Stomach (tissue), 9 donors: ENCODE measurements around the gene COX5A. TPM values are rescaled to one million over a fixed set of nuclear protein-coding genes. Genes with fewer than 3 reads are reported as not detected.
A peak's percentile ranks its signal among the peaks of the same experiment; 100 is the strongest.

Experiments
- DNase-seq, 2 donors: peaks; one replicate each; pipeline versions ENCODE4 v3.0.0 to v3.0.0-alpha.2; 2013 to 2019
- H3K27ac ChIP-seq, 5 donors: fragments of 200-600 bp in 4 of 5; sonication (generic) in 4 of 5; one replicate each; pipeline ENCODE4 v1.5.1; 2013 to 2019; ENCODE audit warnings: mild to moderate bottlenecking in 1 of 5, moderate library complexity in 1 of 5
- H3K27me3 ChIP-seq, 3 donors: fragments of 200-600 bp; sonication (generic); one replicate each; pipeline ENCODE4 v1.5.1; 2017 to 2019; ENCODE audit warnings: mixed run types in 1 of 3
- H3K36me3 ChIP-seq, 4 donors: fragments of 200-600 bp; sonication (generic); 1 replicate in 3 of 4; 2 replicates in 1 of 4; pipeline ENCODE4 v1.5.1; 2016 to 2019
- H3K4me1 ChIP-seq, 4 donors: fragments of 200-600 bp; sonication (generic); one replicate each; pipeline ENCODE4 v1.5.1; 2016 to 2019
- H3K4me3 ChIP-seq, 4 donors: fragments of 200-600 bp; sonication (generic) in 3 of 4; one replicate each; pipeline ENCODE4 v1.5.1; 2016 to 2019; ENCODE audit warnings: mild to moderate bottlenecking in 1 of 4
- H3K9me3 ChIP-seq, 4 donors: fragments of 200-600 bp; sonication (generic); one replicate each; pipeline ENCODE4 v1.5.1; 2016 to 2019
- CTCF ChIP-seq, 7 experiments: fragments of 450-650 bp in 4 of 7; fragments of 200-600 bp in 3 of 7; sonication (generic) in 3 of 7; IDR thresholded peaks; one replicate each; pipeline ENCODE4 v1.5.1; 2016 to 2019; ENCODE audit warnings: antibody characterized with exemption in 7 of 7, control low read depth in 2 of 7, mild to moderate bottlenecking in 1 of 7
- EP300 ChIP-seq: sonication (generic); formaldehyde crosslinking; IDR thresholded peaks from one replicate; pipeline ENCODE4 v1.6.1; 2017; ENCODE audit warnings: antibody characterized with exemption
- POLR2A ChIP-seq, 4 donors: fragments of 450-650 bp; IDR thresholded peaks; one replicate each; pipeline ENCODE4 v1.6.1; 2016; ENCODE audit warnings: antibody characterized with exemption in 4 of 4, control low read depth in 2 of 4, mild to moderate bottlenecking in 1 of 4, moderate library complexity in 1 of 4
- POLR2AphosphoS5 ChIP-seq, 3 donors: sonication (generic); formaldehyde crosslinking; IDR thresholded peaks; one replicate each; pipeline ENCODE4 v1.6.1; 2016; ENCODE audit warnings: antibody characterized with exemption in 3 of 3
- WGBS, 5 donors: extraction: QIAGEN DNeasy Blood & Tissue Kit in 3 of 5; methylation state at CpG; one replicate each; pipeline versions ENCODE4 v1.1.5 to v1.1.7; 2013 to 2018; 5-methylcytosine and 5-hydroxymethylcytosine counted together
- intact Hi-C: fragments of 100-400 bp; cut with DNase I; formaldehyde crosslinking; loops from one replicate; pipeline ENCODE4 v1.15.1; 2023; ENCODE audit warnings: low total_unique reads
- polyA plus RNA-seq, 3 donors: library from polyadenylated mRNA; stranded (reverse); fragments of 200-250 nt; gene quantifications; one replicate each; pipeline ENCODE4 v1.2.3, GENCODE V29; 2013
- total RNA-seq, 5 donors: library from RNA; depleted of rRNA; stranded (reverse); fragments of >200 nt; gene quantifications; one replicate each; pipeline versions ENCODE4 v1.1.0 to v1.2.3, GENCODE V29; 2014 to 2016
- donor health status: healthy with polysubstance abuse.
- donor health status: Bipolar disorder and iron deficiency.
- donor health status: healthy.

The COX5A gene
- total and polyA plus RNA-seq, 8 donors, result 44.0 to 516 (median 142) TPM

- Histone ChIP-seq H3K4me1 (no peaks in the 10 kb centered on the region), H3K36me3 (peaks cover 39 to 84% (median 73%) of the 10 kb centered on the region in 4 donors), H3K4me3 (no peak overlapping the region), H3K9me3 (no peaks in the 10 kb centered on the region), H3K27me3 (no peaks in the 10 kb centered on the region), H3K27ac (no peak overlapping the region)
- 84 to 91% (median 86%) methylated on average over 9 of the region's 9 CpGs for WGBS, 5 donors
- intact Hi-C loops, result no loop called here
- TF ChIP-seq POLR2A (IDR thresholded peaks at IDR 0.05) (no peak), POLR2AphosphoS5 (IDR thresholded peaks at IDR 0.05) (no peak), EP300 (no peak), CTCF (IDR thresholded peaks at IDR 0.05) (no peak)
- no peak for DNase-seq
Measured at GRCh38 chr15:74913041-74913440, 24.8 kb downstream of the COX5A start.

- no peak overlapping the region for H3K27ac ChIP-seq
- TF ChIP-seq CTCF (IDR thresholded peaks at IDR 0.05) (no peak), EP300 (no peak), POLR2AphosphoS5 (IDR thresholded peaks at IDR 0.05) (no peak), POLR2A (IDR thresholded peaks at IDR 0.05) (no peak)
Measured at GRCh38 chr15:74908635-74909034, 29.2 kb downstream of the COX5A start.

GRCh38 chr15:74907163-74907870 lies 30.6 kb downstream of the COX5A start:
- H3K27me3 ChIP-seq, result no peaks in the 10 kb centered on the region
- no peak for TF ChIP-seq POLR2AphosphoS5 (IDR thresholded peaks at IDR 0.05)
- TF ChIP-seq EP300, result no peak
- TF ChIP-seq CTCF (IDR thresholded peaks at IDR 0.05), result no peak
- TF ChIP-seq POLR2A (IDR thresholded peaks at IDR 0.05), result no peak
- H3K36me3 ChIP-seq, result peaks cover 24 to 53% (median 41%) of the 10 kb centered on the region in 4 donors
- H3K9me3 ChIP-seq, result no peaks in the 10 kb centered on the region
- WGBS, 5 donors, result 36 to 48% (median 38%) methylated on average over 8 of the region's 8 CpGs
- intact Hi-C loops, result no loop called here
- peaks cover 17 to 38% (median 30%) of the 10 kb centered on the region in 4 donors for H3K4me1 ChIP-seq
- H3K27ac ChIP-seq, result peak overlapping the region; percentile 89 to 99 (median 95)
- H3K4me3 ChIP-seq, result peak overlapping the region; percentile 90 to 97 (median 92)
- DNase-seq, result no peak

More at GRCh38 chr15:74908635-74909034, 29.2 kb downstream of the COX5A start:
- intact Hi-C loops, result no loop called here
- Histone ChIP-seq H3K9me3 (no peaks in the 10 kb centered on the region), H3K27me3 (no peaks in the 10 kb centered on the region), H3K4me3 (no peak overlapping the region), H3K4me1 (peaks cover 17 to 34% (median 27%) of the 10 kb centered on the region in 4 donors), H3K36me3 (peaks cover 19 to 53% (median 43%) of the 10 kb centered on the region in 4 donors)
- 74 to 89% (median 78%) methylated on average over 4 of the region's 4 CpGs for WGBS, 5 donors
- no peak for DNase-seq

GRCh38 chr15:74906450-74907162 lies 31.3 kb downstream of the COX5A start, which contains the start of gene FAM219B:
Gene FAM219B (minus strand): TSS chr15:74906851. CDS start chr15:74906800, 51 bp downstream.
- 0 to 1% (median 0%) methylated on average over 31 to 74 of the region's 74 CpGs for WGBS, 5 donors
- no peaks in the 10 kb centered on the region for H3K27me3 ChIP-seq
- peaks cover 20 to 52% (median 40%) of the 10 kb centered on the region in 4 donors for H3K36me3 ChIP-seq
- no peaks in the 10 kb centered on the region for H3K9me3 ChIP-seq
- H3K27ac ChIP-seq, result peak within 1 kb of the TSS; percentile 89 to 99 (median 95)
- peak within 1 kb of the TSS; percentile 90 to 97 (median 92) for H3K4me3 ChIP-seq
- intact Hi-C loops, result no loop called here
- no peak for TF ChIP-seq POLR2A (IDR thresholded peaks at IDR 0.05)
- no peak for TF ChIP-seq EP300
- peak; percentile 71 to 92 (median 83) for TF ChIP-seq POLR2AphosphoS5 (IDR thresholded peaks at IDR 0.05)
- no peak for TF ChIP-seq CTCF (IDR thresholded peaks at IDR 0.05)
- peaks cover 17 to 46% (median 37%) of the 10 kb centered on the region in 4 donors for H3K4me1 ChIP-seq
- peak; percentile 95 to 97 for DNase-seq
